Fibroblast of villous mesenchyme (primary cell): ENCODE measurements around the gene YKT6. TPM values are rescaled to one million over a fixed set of nuclear protein-coding genes. Genes with fewer than 3 reads are reported as not detected.

Source experiments
- DNase-seq: peaks from one replicate; pipeline ENCODE4 v3.0.0-alpha.2; 2010; ENCODE audit warnings: low read depth
- H3K4me3 ChIP-seq: 2 replicates; pipeline ENCODE4 v1.5.1; 2011; ENCODE audit warnings: low read depth, mild to moderate bottlenecking, low read length
- CTCF ChIP-seq: IDR thresholded peaks from 2 replicates; pipeline ENCODE4 v1.5.1; 2012; ENCODE audit warnings: low read depth, mild to moderate bottlenecking, low read length; ENCODE audit not compliant: insufficient read depth
- total RNA-seq: library from RNA; depleted of rRNA; stranded (reverse); fragments of >200 nt; gene quantifications from 2 replicates; pipeline ENCODE4 v1.2.3, GENCODE V29; 2012

YKT6 gene
- total RNA-seq, 1 donor, result 108 TPM

GRCh38 chr7:44213206-44213876 is 12.6 kb downstream of the YKT6 start:
- no peak overlapping the region for H3K4me3 ChIP-seq
- TF ChIP-seq CTCF, result no peak
- no peak for DNase-seq

- no peak for DNase-seq
- TF ChIP-seq CTCF, result no peak
- H3K4me3 ChIP-seq, result no peak overlapping the region
These were observed 13.2 kb downstream of the YKT6 start for GRCh38 chr7:44213877-44214388.

- no peak for DNase-seq
- H3K4me3 ChIP-seq, result no peak overlapping the region
- no peak for TF ChIP-seq CTCF
These were observed 14.8 kb downstream of the YKT6 start for GRCh38 chr7:44215531-44215930.

DNA sequence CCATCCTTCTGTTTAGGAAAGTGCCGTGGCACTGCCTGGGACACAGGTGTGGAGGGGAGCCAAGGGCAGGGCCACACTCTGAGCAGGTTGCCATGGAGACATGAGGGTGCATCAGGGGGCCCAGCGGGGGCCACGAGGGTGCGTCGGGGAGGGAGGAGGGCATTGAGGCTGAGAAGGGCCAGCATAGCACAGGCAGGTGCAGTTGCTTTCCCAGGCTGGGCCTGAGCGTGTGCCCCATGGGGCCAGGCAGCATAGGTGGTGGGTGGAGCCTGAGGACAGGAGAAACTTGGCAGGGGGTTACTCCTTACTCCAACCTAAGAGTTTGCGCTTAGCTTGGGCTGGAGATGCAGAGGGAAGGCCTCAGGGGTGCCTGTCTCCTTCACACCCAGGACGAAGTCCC is 15.2 kb downstream of the YKT6 start:
- TF ChIP-seq CTCF, result no peak
- H3K4me3 ChIP-seq, result no peak overlapping the region
- no peak for DNase-seq

DNA sequence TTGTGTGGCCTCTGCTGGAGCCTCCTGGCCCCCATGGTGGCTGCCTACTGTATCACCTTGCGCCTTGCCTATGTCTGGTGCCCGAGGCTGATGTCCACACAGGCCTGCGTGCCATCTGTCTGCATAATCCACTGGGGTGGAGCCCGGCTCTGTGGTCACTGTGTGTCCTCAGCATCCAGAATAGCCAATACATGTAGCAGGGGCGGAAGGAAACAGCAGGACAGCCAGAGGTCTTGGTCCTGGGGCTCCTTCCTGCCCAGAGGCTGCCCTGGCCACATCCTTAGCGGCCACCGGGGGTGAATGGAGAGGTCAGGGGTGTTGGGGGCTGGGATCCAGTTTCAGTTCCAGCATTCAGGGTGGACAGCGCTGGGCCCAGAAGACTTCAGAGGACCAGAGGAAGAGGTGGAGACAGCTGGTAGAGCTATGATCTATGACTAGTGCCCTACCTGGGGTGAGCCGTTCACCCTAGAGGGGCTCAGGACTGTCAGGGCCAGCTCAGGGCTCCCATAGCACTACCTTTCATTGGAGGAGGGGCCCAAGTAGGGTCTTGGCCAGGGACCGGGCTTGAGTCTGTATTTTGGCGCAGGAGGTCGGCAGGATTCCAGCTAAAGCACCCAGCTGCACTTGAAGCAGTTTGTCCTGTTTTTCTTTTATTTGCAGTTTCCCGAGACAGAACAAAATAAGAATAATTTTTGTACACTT is 15.9 kb downstream of the YKT6 start:
- no peak for DNase-seq
- no peak overlapping the region for H3K4me3 ChIP-seq

DNA sequence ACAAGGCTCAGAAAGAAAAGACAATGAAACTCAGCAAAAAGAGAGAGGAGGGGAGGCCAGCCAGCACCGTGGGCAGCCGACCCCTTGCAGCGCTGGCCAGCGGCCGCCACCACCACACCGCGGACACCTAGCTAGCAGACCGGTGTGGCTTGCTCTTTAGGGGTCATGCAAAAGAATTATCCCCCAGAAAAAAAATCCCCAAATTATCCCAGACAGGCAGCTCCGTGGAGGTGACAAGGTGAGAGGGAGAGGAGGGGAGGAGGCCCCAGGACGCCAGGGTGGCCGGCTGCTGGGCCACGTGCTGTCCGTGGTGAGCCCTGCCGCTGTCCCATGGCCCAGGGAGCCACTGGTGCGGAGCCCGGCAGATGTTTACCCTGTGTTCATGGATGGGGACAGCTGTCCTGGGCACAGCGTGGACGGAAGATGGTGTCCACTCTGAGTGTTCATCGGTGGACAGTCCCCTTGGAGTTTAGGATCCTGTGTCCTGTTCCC is 16.5 kb downstream of the YKT6 start:
- TF ChIP-seq CTCF, result no peak
- no peak for DNase-seq
- H3K4me3 ChIP-seq, result no peak overlapping the region

More for the DNA sequence above, 15.9 kb downstream of the YKT6 start:
- no peak for TF ChIP-seq CTCF
